HepG2 (cell line): ENCODE results near the gene PEX19. TPM values are rescaled to one million over a fixed set of nuclear protein-coding genes. Genes with fewer than 3 reads are reported as not detected.
A peak's percentile ranks its signal among the peaks of the same experiment; 100 is the strongest.

Experiments
- FLYWCH1 ChIP-seq: sonication (generic); formaldehyde crosslinking; IDR thresholded peaks from 2 replicates; pipeline ENCODE4 v1.8.1; 2023; ENCODE audit warnings: mild to moderate bottlenecking, missing genetic modification reagents
- KAT2B ChIP-seq: fragments of 150-350 bp; IDR thresholded peaks from 2 replicates; pipeline ENCODE4 v1.6.1; 2014; ENCODE audit warnings: low read depth, low read length, borderline replicate concordance
- MAFG ChIP-seq: sonication (generic); formaldehyde crosslinking; IDR thresholded peaks from 2 replicates; pipeline ENCODE4 v1.5.1; 2020; ENCODE audit warnings: mild to moderate bottlenecking, missing genetic modification reagents
- PRDM4 ChIP-seq: sonication (generic); formaldehyde crosslinking; IDR thresholded peaks from 2 replicates; pipeline ENCODE4 v1.9.0; 2021; ENCODE audit warnings: missing genetic modification reagents, borderline replicate concordance
- STAG1 ChIP-seq: sonication (generic); formaldehyde crosslinking; IDR thresholded peaks from 2 replicates; pipeline ENCODE4 v1.4.0; 2020; ENCODE audit warnings: missing genetic modification reagents
- TARDBP ChIP-seq: sonication (generic); formaldehyde crosslinking; IDR thresholded peaks from 2 replicates; pipeline ENCODE4 v1.8.0; 2022; ENCODE audit warnings: mild to moderate bottlenecking, missing genetic modification reagents
- TCF7 ChIP-seq: sonication (generic); IDR thresholded peaks from 2 replicates; pipeline ENCODE4 v1.6.1; 2016; ENCODE audit warnings: antibody characterized with exemption, low read depth
- THAP8 ChIP-seq: sonication (generic); formaldehyde crosslinking; IDR thresholded peaks from 2 replicates; pipeline ENCODE4 v1.5.1; 2020; ENCODE audit warnings: missing genetic modification reagents, mild to moderate bottlenecking, borderline replicate concordance
- TOE1 ChIP-seq: sonication (generic); formaldehyde crosslinking; IDR thresholded peaks from 2 replicates; pipeline ENCODE4 v1.4.0; 2020; ENCODE audit warnings: mild to moderate bottlenecking, missing genetic modification reagents
- ZKSCAN5 ChIP-seq: sonication (generic); formaldehyde crosslinking; IDR thresholded peaks from 2 replicates; pipeline ENCODE4 v1.5.1; 2020; ENCODE audit warnings: mild to moderate bottlenecking, missing genetic modification reagents
- ZNF225 ChIP-seq: sonication (generic); formaldehyde crosslinking; IDR thresholded peaks from 2 replicates; pipeline ENCODE4 v1.4.0; 2020; ENCODE audit warnings: mild to moderate bottlenecking, missing genetic modification reagents
- ZNF501 ChIP-seq: sonication (generic); formaldehyde crosslinking; IDR thresholded peaks from 2 replicates; pipeline ENCODE4 v1.5.1; 2020; ENCODE audit warnings: mild to moderate bottlenecking, moderate library complexity, missing genetic modification reagents
- ZNF737 ChIP-seq: sonication (generic); formaldehyde crosslinking; IDR thresholded peaks from 2 replicates; pipeline ENCODE4 v1.5.0; 2020; ENCODE audit warnings: missing genetic modification reagents, mild to moderate bottlenecking, borderline replicate concordance
- ZNF780A ChIP-seq: sonication (generic); formaldehyde crosslinking; IDR thresholded peaks from 2 replicates; pipeline ENCODE4 v1.8.0; 2022; ENCODE audit warnings: mild to moderate bottlenecking, missing genetic modification reagents, moderate library complexity
- polyA plus RNA-seq, 8 experiments: library from polyadenylated mRNA; depleted of rRNA in 3 of 8; stranded (reverse) in 7 of 8; unstranded in 1 of 8; fragments of >200 nt; fragmentation: Illumina TruSeq in 4 of 8; extraction: Trizol in 4 of 8; gene quantifications; 2 replicates each; pipeline versions ENCODE4 v1.2.1 to v1.2.3, GENCODE V29; 2011 to 2016; ENCODE audit warnings: low read depth in 4 of 8, missing spikeins in 1 of 8, mixed read lengths in 1 of 8; ENCODE audit not compliant: insufficient read depth in 1 of 8
- total RNA-seq, 5 experiments: library from RNA; depleted of rRNA; stranded (reverse); fragments of >200 nt; fragmentation: Illumina TruSeq; extraction: Trizol; gene quantifications; 2 replicates each; pipeline ENCODE4 v1.2.3, GENCODE V29; 2016; ENCODE audit warnings: low read depth in 1 of 5
- TF ChIP-seq, protein P1 (sequence below): sonication (generic); formaldehyde crosslinking; IDR thresholded peaks from one replicate; pipeline ENCODE4 v1.5.1; 2020; ENCODE audit warnings: mild to moderate bottlenecking, missing genetic modification reagents; ENCODE audit errors: not compliant biosample characterization
- TF ChIP-seq, protein P2 (sequence below): sonication (generic); formaldehyde crosslinking; IDR thresholded peaks from 2 replicates; pipeline ENCODE4 v1.4.0; 2020; ENCODE audit warnings: missing genetic modification reagents

Gene PEX19
- total and polyA plus RNA-seq, 2 of the 13 experiments (the other 11 are each of a cell fraction or from before 2014, with no cell fraction given): 47.0 to 51.8 TPM

DNA sequence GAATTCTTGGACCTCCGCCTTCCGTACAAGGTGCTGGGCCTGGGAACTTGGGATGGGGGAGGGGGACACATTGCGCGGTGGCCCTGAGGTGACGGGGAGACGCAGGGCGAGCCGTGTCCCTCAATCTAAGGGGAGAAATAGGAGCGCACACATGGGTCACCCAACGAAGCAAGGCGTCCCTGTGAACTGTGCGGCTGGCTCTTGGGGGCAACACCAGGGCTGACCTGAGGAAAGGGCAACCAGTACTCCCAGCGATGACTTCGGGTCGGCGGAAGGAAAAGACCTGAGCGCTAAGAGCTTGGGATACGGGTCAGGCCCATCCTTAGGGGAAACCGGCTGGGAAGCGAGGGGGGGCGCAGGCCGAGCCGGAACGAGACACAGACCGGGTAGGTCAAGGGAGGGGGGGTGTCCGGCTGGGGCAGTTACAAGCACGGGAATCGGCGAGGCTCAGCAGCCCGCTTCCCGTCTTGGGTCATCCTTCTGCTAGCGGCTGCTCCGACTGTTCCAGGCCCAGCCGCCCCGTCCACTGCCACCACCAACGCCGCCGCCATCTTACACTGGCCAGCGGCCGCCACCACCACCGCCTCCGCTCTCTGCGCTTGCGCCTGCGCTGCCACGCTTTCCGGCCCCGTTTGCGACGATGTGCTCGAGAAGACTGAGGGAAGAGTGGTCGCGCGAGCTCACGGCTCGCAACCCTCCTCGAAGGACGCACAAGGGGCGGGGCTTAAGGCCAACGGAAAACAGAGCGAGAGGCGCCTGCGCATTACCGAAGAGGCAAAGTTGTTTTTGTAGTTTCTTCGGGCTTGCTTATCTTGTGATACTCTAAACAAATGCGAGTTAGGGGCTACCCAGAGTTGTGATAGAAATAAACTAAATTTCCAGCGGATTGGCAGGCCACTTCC is 22.8 kb downstream of the PEX19 start, which contains the start of gene DCAF8 (continued):
- TF ChIP-seq STAG1: no peak
- no peak for TF ChIP-seq THAP8 (CRISPR knock-in tag)
- no peak; the same call in 1 of the 2 replicates for TF ChIP-seq TARDBP (CRISPR knock-in tag)
- no peak for TF ChIP-seq MAFG (CRISPR knock-in tag)
- no peak for TF ChIP-seq ZNF225 (CRISPR knock-in tag)
- TF ChIP-seq TCF7: no peak
- TF ChIP-seq ZNF780A (CRISPR knock-in tag): no peak; the same call in 1 of the 2 replicates
- TF ChIP-seq, protein P1, sequence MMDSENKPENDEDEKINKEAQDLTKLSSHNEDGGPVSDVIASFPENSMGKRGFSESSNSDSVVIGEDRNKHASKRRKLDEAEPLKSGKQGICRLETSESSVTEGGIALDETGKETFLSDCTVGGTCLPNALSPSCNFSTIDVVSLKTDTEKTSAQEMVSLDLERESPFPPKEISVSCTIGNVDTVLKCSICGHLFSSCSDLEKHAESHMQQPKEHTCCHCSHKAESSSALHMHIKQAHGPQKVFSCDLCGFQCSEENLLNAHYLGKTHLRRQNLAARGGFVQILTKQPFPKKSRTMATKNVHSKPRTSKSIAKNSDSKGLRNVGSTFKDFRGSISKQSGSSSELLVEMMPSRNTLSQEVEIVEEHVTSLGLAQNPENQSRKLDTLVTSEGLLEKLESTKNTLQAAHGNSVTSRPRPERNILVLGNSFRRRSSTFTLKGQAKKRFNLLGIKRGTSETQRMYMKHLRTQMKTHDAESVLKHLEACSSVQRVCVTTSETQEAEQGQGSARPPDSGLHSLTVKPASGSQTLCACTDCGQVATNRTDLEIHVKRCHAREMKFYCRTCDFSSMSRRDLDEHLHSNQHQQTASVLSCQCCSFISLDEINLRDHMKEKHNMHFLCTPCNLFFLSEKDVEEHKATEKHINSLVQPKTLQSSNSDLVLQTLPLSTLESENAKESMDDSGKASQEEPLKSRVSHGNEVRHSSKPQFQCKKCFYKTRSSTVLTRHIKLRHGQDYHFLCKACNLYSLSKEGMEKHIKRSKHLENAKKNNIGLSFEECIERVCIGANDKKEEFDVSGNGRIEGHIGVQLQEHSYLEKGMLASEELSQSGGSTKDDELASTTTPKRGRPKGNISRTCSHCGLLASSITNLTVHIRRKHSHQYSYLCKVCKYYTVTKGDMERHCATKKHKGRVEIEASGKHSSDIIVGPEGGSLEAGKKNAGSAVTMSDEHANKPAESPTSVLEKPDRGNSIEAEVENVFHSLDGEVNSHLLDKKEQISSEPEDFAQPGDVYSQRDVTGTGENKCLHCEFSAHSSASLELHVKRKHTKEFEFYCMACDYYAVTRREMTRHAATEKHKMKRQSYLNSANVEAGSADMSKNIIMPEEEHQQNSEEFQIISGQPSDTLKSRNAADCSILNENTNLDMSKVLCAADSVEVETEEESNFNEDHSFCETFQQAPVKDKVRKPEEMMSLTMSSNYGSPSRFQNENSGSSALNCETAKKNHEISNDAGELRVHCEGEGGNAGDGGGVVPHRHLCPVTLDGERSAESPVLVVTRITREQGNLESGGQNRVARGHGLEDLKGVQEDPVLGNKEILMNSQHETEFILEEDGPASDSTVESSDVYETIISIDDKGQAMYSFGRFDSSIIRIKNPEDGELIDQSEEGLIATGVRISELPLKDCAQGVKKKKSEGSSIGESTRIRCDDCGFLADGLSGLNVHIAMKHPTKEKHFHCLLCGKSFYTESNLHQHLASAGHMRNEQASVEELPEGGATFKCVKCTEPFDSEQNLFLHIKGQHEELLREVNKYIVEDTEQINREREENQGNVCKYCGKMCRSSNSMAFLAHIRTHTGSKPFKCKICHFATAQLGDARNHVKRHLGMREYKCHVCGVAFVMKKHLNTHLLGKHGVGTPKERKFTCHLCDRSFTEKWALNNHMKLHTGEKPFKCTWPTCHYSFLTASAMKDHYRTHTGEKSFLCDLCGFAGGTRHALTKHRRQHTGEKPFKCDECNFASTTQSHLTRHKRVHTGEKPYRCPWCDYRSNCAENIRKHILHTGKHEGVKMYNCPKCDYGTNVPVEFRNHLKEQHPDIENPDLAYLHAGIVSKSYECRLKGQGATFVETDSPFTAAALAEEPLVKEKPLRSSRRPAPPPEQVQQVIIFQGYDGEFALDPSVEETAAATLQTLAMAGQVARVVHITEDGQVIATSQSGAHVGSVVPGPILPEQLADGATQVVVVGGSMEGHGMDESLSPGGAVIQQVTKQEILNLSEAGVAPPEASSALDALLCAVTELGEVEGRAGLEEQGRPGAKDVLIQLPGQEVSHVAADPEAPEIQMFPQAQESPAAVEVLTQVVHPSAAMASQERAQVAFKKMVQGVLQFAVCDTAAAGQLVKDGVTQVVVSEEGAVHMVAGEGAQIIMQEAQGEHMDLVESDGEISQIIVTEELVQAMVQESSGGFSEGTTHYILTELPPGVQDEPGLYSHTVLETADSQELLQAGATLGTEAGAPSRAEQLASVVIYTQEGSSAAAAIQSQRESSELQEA (CRISPR knock-in tag): peak; percentile 63
- no peak; the same call in 1 of the 2 replicates for TF ChIP-seq TOE1 (CRISPR knock-in tag)
- no peak for TF ChIP-seq KAT2B
- 0 out of 2 replicates have a peak, but pooled peaks have one; percentile 86 for TF ChIP-seq ZNF737 (CRISPR knock-in tag)
- TF ChIP-seq PRDM4 (CRISPR knock-in tag): no peak
- TF ChIP-seq FLYWCH1: no peak
- TF ChIP-seq, protein P2, sequence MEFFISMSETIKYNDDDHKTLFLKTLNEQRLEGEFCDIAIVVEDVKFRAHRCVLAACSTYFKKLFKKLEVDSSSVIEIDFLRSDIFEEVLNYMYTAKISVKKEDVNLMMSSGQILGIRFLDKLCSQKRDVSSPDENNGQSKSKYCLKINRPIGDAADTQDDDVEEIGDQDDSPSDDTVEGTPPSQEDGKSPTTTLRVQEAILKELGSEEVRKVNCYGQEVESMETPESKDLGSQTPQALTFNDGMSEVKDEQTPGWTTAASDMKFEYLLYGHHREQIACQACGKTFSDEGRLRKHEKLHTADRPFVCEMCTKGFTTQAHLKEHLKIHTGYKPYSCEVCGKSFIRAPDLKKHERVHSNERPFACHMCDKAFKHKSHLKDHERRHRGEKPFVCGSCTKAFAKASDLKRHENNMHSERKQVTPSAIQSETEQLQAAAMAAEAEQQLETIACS (CRISPR knock-in tag): no peak
- peak; percentile 62 for TF ChIP-seq ZNF501
- TF ChIP-seq ZKSCAN5 (CRISPR knock-in tag): no peak; the same call in 1 of the 2 replicates
